H1 (cell line): ENCODE measurements around the gene PIGX.

Experiments
- EP300 ChIP-seq, 2 experiments: IDR thresholded peaks; 1 replicate in 1 of 2; 2 replicates in 1 of 2; pipeline ENCODE4 v1.6.1; 2011 to 2012; ENCODE audit warnings: low read depth in 2 of 2, low read length in 2 of 2, mild to moderate bottlenecking in 2 of 2, borderline replicate concordance in 1 of 2, inconsistent platforms in 1 of 2, moderate library complexity in 1 of 2
- MAFK ChIP-seq: IDR thresholded peaks from 2 replicates; pipeline ENCODE4 v1.6.1; 2012; ENCODE audit warnings: low read depth, mild to moderate bottlenecking, improper control_type of control experiment, low read length
- POLR2A ChIP-seq, 2 experiments: IDR thresholded peaks; 1 replicate in 1 of 2; 2 replicates in 1 of 2; pipeline ENCODE4 v1.6.1; 2011; ENCODE audit warnings: low read depth in 2 of 2, low read length in 2 of 2, mild to moderate bottlenecking in 2 of 2; ENCODE audit errors: control extremely low read depth in 1 of 2
- POLR2AphosphoS5 ChIP-seq: IDR thresholded peaks from 2 replicates; pipeline ENCODE4 v1.6.1; 2011; ENCODE audit warnings: low read depth, low read length
- TF ChIP-seq, protein P1 (sequence below), 3 experiments: IDR thresholded peaks; 1 replicate in 2 of 3; 2 replicates in 1 of 3; pipeline versions ENCODE4 v1.5.1 to v1.6.1; 2011; ENCODE audit warnings: low read length in 3 of 3, mild to moderate bottlenecking in 3 of 3, inconsistent platforms in 2 of 3, low read depth in 1 of 3, moderate library complexity in 1 of 3; ENCODE audit not compliant: insufficient read depth in 1 of 3; ENCODE audit errors: control extremely low read depth in 1 of 3

DNA sequence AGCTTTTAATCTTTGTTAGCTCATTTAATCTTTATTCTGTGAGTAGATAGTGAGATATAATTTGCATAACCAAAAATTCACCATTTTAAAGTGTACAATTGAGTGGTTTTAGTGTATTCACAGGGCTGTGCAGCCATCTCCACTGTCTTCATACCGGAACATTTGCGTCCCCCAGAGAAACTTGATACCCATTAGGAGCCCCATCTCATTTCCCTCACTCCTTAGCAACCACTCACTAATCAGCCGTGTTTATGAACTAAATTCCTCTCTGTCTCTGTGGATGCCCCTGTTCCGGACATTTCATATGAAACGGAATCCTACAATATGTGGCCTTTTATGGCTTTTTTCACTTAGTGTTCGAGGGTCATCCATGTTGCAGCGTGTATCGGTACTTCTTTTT is 65.7 kb downstream of the PIGX start:
- TF ChIP-seq MAFK, result no peak
- TF ChIP-seq POLR2A (IDR thresholded peaks at IDR 0.05; ENCODE audit: control extremely low read depth in 1 of 2, low read depth in 2 of 2, low read length in 2 of 2), result no peak
- TF ChIP-seq, protein P1, sequence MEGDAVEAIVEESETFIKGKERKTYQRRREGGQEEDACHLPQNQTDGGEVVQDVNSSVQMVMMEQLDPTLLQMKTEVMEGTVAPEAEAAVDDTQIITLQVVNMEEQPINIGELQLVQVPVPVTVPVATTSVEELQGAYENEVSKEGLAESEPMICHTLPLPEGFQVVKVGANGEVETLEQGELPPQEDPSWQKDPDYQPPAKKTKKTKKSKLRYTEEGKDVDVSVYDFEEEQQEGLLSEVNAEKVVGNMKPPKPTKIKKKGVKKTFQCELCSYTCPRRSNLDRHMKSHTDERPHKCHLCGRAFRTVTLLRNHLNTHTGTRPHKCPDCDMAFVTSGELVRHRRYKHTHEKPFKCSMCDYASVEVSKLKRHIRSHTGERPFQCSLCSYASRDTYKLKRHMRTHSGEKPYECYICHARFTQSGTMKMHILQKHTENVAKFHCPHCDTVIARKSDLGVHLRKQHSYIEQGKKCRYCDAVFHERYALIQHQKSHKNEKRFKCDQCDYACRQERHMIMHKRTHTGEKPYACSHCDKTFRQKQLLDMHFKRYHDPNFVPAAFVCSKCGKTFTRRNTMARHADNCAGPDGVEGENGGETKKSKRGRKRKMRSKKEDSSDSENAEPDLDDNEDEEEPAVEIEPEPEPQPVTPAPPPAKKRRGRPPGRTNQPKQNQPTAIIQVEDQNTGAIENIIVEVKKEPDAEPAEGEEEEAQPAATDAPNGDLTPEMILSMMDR (IDR thresholded peaks at IDR 0.05; ENCODE audit: control extremely low read depth in 1 of 3, insufficient read depth in 1 of 3, low read depth in 1 of 3, low read length in 3 of 3), result no peak
- no peak for TF ChIP-seq EP300 (IDR thresholded peaks at IDR 0.05; ENCODE audit: borderline replicate concordance in 1 of 2, low read depth in 2 of 2, low read length in 2 of 2)
- TF ChIP-seq POLR2AphosphoS5, result no peak
